GM10266 (cell line): ENCODE measurements around the gene SHMT1.

Experiments used
- DNase-seq: peaks from one replicate; pipeline ENCODE4 v3.0.0; 2012; ENCODE audit errors: extremely low spot score
- CTCF ChIP-seq: IDR thresholded peaks from 2 replicates; pipeline ENCODE4 v1.5.1; 2012; ENCODE audit warnings: mild to moderate bottlenecking, low read depth; ENCODE audit not compliant: control insufficient read depth, insufficient read depth; ENCODE audit errors: missing control alignments

The SHMT1 gene

GRCh38 chr17:18331879-18332278 lies 31.5 kb downstream of the SHMT1 start:
- DNase-seq = no peak
- TF ChIP-seq CTCF = no peak

- no peak for DNase-seq
Observed at GRCh38 chr17:18328643-18329204, 34.6 kb downstream of the SHMT1 start.

GRCh38 chr17:18327556-18327955 lies 35.8 kb downstream of the SHMT1 start:
- TF ChIP-seq CTCF = no peak
- no peak for DNase-seq

More at GRCh38 chr17:18328643-18329204, 34.6 kb downstream of the SHMT1 start:
- TF ChIP-seq CTCF = no peak

- no peak for TF ChIP-seq CTCF
- no peak for DNase-seq
Observed at GRCh38 chr17:18327093-18327492, 36.3 kb downstream of the SHMT1 start.

GRCh38 chr17:18326572-18326971 lies 36.8 kb downstream of the SHMT1 start:
- no peak for TF ChIP-seq CTCF
- no peak for DNase-seq

- TF ChIP-seq CTCF = no peak
- no peak for DNase-seq
Observed at GRCh38 chr17:18326039-18326438, 37.3 kb downstream of the SHMT1 start.

GRCh38 chr17:18324140-18325050 lies 39.0 kb downstream of the SHMT1 start:
- no peak for TF ChIP-seq CTCF
- DNase-seq = no peak
